HS-5 (cell line): ENCODE measurements around the gene UBE2J1.
A peak's percentile ranks its signal among the peaks of the same experiment; 100 is the strongest.
"Not testable (repeated sequence)": the region's sequence is repeated elsewhere in the genome, so short reads cannot be mapped to it uniquely, and the experiment has no call there.

ENCODE experiments used
- DNase-seq: peaks from one replicate; pipeline ENCODE4 v3.0.0-alpha.2; 2012; ENCODE audit warnings: low read depth

UBE2J1 gene

GRCh38 chr6:89352278-89353117 is at the start of gene UBE2J1:
Gene UBE2J1, minus strand, starts transcription at chr6:89352722. Its CDS starts 153 bp downstream, at chr6:89352569.
- peak; percentile 66 for DNase-seq

- no peak for DNase-seq
Measured at GRCh38 chr6:89400912-89401399, 48.4 kb upstream of the UBE2J1 start.

- DNase-seq: no peak
Measured at GRCh38 chr6:89400050-89400449, 47.5 kb upstream of the UBE2J1 start.

GRCh38 chr6:89398762-89399525 is 46.4 kb upstream of the UBE2J1 start:
- DNase-seq: no peak

- DNase-seq: not testable (repeated sequence)
Measured at GRCh38 chr6:89397884-89398283, 45.4 kb upstream of the UBE2J1 start.

- DNase-seq: no peak
Measured at GRCh38 chr6:89393659-89394058, 41.1 kb upstream of the UBE2J1 start.

- DNase-seq: no peak
Measured at GRCh38 chr6:89392823-89393222, 40.3 kb upstream of the UBE2J1 start.

GRCh38 chr6:89388846-89389245 is 36.3 kb upstream of the UBE2J1 start:
- DNase-seq: no peak

GRCh38 chr6:89387516-89388201 is 35.1 kb upstream of the UBE2J1 start:
- DNase-seq: no peak

GRCh38 chr6:89386917-89387491 is 34.5 kb upstream of the UBE2J1 start:
- no peak for DNase-seq

GRCh38 chr6:89385846-89386245 is 33.3 kb upstream of the UBE2J1 start:
- DNase-seq: no peak

GRCh38 chr6:89385156-89385667 is 32.7 kb upstream of the UBE2J1 start:
- peak; percentile 55 for DNase-seq

- no peak for DNase-seq
Measured at GRCh38 chr6:89381031-89381430, 28.5 kb upstream of the UBE2J1 start.

- no peak for DNase-seq
Measured at GRCh38 chr6:89379281-89379680, 26.8 kb upstream of the UBE2J1 start.

- no peak for DNase-seq
Measured at GRCh38 chr6:89378628-89379027, 26.1 kb upstream of the UBE2J1 start.

- no peak for DNase-seq
Measured at GRCh38 chr6:89375427-89376267, 23.1 kb upstream of the UBE2J1 start.

- DNase-seq: no peak
Measured at GRCh38 chr6:89372506-89372901, 20.0 kb upstream of the UBE2J1 start.

- no peak for DNase-seq
Measured at GRCh38 chr6:89371849-89372505, 19.5 kb upstream of the UBE2J1 start.

- no peak for DNase-seq
Measured at GRCh38 chr6:89368999-89369398, 16.5 kb upstream of the UBE2J1 start.

GRCh38 chr6:89368107-89368506 is 15.6 kb upstream of the UBE2J1 start:
- DNase-seq: no peak
